Fibroblast of skin of back (primary cell): ENCODE measurements around the gene CRADD.
"Not testable (repeated sequence)": the region's sequence is repeated elsewhere in the genome, so short reads cannot be mapped to it uniquely, and the experiment has no call there.

Experiments
- DNase-seq: peaks from one replicate; pipeline ENCODE4 v3.0.0-alpha.2; 2013

Gene CRADD

DNA sequence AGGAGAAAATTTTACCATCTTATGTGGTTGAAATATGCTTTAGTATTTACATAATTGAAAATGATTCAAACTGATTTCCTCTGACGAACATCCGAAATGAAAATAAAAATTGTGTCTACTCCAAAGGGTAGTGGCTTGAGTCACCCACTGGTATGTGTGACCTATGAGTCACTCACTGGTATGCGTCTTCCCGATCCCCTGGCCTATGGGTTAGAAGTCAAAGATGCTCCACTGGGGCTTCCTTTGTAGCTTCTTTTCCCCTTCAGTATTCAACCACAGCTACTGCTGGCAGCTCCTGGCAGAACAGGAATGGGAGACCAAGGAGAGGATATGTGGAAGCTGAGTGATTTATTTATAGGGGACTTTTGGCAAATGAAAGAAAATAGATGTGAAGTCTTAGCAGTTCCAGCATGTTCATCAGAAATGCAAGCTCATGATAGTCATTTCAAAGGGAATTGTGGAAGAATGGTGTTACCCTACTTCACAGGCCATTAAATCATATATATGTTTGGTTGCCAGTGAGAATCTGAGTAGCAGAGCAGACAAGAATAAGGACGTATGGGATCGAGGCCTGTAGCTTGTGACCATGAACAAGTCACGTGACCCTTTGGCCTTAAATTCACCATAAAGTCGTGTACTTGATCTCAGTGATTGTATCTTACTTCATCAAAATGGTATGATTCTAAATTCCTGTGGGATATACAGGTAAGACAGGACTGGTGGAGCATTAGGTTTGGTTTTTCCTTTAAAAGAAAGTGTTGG is 108.3 kb downstream of the CRADD start:
- peak; percentile 99 for DNase-seq

DNA sequence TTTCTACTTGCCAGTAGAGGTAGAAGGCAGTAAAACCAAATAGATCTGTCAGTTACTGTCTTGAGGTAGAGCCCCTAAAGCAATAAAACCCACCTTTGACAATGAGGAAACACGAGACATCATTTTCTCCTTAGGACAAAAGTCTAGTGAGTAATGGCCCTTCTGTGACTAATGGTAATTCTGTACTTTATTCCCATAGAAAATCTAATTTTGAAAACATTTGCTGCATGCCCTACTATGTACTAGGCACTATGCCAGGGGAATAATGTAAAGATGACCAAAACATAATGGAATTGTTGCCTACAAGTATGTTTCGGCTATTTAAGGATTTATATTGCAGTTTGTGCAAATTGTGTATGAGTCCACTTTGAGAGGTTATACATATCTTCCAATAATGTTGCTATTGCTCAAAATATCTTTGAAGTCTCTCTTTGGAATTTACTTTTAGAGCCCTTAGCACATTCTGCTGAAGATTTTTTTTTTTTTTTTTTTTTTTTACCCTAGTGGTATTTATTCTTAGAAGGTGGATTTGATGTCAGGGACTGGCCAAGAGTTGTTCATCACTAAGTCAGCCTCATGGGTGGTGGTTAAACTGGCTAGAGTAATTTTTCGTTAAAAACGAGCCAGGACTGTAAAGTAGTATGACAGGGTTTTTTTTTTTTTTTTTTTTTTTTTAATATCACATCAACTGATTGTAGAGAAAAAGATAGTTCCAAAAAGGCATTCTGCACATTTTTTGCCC is 109.7 kb downstream of the CRADD start:
- DNase-seq, result peak; percentile 88

GRCh38 chr12:93788853-93789252 is 111.7 kb downstream of the CRADD start:
- no peak for DNase-seq

DNA sequence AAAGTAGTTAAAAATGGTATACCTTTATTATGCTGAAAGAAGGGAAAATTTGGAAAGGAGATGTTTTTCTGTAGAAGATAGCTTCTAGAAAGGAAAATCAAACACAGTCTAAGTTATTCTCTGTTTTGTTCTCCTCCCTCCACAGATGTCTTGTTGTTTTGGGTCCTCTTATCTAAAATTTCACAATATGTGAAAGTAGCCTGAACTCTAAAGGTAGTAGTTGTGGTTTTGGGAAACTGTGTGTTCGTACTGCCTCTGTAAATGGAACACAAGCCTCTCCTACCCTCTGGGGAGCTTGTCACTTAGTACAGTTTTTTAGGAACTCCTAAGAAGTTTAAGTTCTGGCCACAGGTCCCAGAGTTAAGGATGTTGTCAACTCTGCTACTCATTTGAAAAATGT is 112.6 kb downstream of the CRADD start:
- no peak for DNase-seq

GRCh38 chr12:93790472-93791152 is 113.4 kb downstream of the CRADD start:
- peak; percentile 93 for DNase-seq

DNA sequence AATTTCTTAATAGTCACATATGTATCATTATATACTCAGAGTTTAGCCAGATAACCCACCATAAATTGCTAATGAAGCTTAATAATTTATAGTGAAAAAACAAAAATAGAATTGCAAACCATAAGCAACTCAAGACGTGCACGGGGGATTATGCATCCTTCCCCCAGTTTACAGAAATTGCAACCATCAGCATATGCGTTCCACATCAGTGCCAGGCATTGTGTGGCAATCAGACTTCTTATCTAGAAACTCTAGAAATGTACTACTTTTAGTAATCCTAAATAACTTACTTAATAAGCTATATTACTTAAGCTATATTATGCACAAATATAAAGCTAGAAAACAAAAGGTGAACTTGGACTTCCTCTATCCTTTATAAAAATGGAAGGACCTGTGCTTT is 115.8 kb downstream of the CRADD start:
- no peak for DNase-seq

GRCh38 chr12:93793983-93794382 is 116.8 kb downstream of the CRADD start:
- DNase-seq, result no peak

DNA sequence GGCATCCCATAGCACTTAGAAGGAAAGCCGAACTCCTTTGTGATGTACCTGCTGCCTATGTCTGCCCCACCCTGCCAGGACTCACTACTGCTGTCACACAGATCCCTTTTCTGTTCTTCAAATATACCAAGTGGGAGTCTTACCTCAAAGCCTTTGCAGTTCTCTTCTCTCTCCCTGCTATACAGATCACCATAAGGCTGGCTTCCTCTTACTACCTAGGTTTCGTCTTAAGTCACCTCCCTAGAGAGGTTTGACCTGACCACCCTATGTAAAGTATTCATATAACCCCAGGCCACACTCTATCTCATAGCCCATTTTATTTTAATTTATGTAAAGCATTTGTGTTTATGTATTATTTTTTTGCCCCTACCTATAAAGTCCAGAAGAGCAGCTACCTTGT is 117.6 kb downstream of the CRADD start:
- DNase-seq, result no peak

GRCh38 chr12:93795352-93795751 is 118.2 kb downstream of the CRADD start:
- no peak for DNase-seq

DNA sequence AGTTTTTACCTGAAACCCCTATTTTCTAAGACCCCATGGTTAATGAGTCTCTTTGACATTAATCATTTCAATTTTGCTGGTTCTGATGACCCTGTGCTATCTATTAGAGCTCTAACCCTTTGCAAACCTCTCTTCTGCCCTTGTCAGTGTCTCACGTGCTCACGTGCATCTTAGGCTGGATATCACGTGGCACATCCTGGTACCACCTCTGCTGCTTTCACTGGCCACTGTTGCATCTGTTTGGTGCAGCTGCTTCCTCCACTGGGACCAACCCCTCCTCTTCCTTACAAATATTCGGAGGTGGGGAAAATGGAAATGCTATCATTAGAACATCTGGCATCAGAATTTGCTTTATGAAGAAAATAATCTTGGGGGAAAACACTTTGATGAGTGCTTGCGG is 119.6 kb downstream of the CRADD start:
- DNase-seq, result no peak

DNA sequence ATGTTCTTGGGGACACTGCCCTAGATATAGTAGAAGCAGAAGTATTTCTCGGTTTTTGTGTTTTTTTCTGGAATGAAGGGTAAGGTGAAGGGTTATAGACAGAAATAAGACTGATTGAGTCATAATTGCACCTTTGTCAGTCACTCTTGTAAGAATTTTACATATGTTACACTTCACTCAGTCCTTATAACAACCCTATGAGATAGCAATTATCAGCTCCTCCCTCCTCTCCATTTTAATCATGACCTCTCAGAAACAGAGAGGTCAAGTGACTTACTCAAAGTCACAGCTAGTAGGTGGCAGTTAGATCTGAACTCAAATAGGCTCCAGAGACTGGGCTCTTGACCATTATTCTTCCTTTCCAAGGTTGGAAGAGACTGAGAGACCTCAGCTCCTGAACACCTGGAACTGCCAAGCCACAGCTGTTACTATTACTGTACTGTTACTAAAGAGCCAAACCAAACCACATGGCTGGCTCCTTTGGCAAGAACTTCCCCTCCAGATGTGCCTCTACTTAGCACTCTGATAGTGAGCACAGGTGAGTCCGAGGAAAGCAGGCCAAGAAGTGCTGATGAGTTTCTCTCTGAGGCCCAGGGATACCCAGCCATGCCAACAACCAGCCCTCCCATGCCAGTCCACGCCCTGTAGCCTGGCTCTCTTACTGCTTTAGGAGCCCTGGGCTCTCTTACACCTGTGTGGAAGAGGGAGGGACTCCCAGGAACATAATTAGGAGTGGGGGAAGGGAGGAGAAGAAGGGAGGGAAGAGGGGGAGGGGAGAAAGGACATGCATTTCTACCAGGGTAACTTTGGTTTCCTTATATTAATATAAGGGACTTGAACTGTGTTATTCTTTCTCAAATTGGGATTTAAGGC is 121.3 kb downstream of the CRADD start:
- no peak for DNase-seq

DNA sequence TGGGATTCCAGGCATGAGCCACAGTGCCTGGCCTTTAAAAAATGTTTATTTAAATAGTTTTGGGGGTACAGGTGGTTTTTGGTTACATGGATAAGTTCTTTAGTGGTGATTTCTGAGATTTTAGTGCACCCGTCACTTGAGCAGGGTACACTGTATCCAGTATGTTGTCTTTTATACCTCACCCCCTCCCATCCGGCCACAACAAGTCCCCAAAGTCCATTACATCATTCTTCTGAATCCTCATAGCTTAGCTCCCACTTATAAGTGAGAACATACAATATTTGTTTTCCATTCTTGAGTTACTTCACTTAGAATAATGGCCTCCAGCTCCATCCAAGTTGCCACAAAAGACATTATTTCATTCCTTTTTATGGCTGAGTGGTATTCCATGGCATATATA is 124.5 kb downstream of the CRADD start:
- not testable (repeated sequence) for DNase-seq

GRCh38 chr12:93802293-93802692 is 125.1 kb downstream of the CRADD start:
- no peak for DNase-seq

DNA sequence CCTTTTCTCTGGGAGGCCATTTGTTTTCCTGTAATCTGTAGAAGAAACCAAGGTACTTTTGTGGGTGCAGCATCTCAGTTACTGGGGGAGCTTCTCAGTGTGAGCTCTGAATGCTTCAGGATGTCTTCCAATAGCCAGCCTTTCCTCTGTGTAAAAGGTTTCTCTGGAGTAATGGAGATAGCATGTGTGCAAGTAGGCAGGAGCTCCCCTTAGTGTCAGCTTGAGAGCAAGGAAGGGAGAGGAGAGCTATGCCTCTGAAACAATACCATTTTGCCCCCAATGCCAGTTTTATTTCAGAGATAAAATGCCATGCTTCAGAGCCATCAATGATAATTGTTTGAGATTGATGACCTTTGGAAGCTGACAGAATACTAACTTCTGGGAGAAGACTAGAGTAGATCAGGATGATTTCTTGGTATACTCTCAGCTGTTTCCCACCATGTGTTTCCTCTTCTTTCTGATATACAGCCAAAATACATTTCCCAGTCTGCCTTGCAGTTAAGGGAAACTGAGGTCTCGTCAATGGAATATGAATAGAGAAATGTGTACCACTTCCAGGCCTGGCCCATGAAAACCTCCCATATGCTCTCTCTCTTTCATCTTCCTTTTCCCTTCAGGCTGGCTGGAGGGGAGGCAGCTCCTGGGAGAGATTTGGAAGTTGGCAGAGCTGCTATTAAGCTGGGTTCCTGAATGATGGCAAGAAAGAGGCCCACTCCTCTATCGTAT is 125.7 kb downstream of the CRADD start:
- no peak for DNase-seq

DNA sequence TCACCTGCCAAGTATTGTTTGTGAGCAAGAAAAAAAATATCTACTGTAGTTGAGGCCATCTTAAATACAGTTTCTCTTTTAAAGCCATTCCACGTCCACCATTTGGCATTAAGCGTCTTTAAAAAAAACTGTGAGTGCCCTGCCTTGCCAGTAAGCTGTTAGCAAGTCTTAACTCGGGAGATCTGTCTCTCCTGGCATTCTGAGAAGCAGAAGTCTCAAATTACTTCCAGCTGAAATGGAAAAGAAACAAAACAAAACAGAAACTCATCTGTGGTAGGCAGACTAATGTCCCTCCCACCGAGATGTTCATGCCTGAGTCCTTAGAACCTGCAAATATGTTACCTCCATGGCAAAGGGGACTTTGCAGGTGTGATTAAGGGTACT is 126.2 kb downstream of the CRADD start:
- peak; percentile 81 for DNase-seq

GRCh38 chr12:93804392-93805179 is 127.4 kb downstream of the CRADD start:
- no peak for DNase-seq

DNA sequence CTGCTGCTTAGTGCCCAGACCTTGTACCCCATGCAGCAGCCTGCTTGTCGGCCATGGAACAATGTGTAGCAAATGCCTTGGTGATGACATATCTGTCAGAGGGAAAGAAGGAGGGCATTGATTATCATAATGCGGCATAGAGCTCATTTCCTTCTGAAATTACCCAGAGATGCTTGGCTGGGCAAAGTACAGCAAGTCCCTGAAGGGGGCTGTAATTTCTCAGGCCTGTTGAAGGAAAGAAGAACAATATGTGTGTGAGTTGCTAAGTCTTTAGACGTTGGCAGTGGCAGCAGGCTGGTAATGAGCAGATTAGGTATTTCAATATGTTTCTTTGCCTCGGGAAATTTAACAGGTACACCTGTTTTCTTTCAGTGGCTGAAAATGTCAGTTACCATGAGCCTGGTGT is 128.6 kb downstream of the CRADD start:
- DNase-seq, result no peak

DNA sequence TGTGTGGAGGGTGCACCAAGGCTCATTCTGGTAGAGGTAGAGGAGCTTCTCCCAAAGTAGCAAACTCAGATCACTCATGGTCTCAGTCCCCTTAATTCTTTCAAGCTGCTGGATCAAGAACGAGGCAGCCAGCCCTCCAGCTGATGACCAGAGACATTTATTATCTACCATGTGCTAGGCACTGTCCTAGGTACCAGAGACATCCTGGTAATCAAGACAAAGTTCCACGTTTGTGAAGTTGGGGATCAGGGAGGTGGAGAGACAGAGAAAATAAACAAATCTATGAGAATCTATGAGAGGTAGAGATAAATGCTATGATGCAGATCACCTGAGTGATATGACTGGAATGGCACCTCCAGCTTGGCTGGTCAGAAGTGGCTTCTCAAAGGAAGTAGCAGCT is 130.2 kb downstream of the CRADD start:
- DNase-seq, result no peak

- DNase-seq, result no peak
Observed at GRCh38 chr12:93808169-93808899, 131.2 kb downstream of the CRADD start.

DNA sequence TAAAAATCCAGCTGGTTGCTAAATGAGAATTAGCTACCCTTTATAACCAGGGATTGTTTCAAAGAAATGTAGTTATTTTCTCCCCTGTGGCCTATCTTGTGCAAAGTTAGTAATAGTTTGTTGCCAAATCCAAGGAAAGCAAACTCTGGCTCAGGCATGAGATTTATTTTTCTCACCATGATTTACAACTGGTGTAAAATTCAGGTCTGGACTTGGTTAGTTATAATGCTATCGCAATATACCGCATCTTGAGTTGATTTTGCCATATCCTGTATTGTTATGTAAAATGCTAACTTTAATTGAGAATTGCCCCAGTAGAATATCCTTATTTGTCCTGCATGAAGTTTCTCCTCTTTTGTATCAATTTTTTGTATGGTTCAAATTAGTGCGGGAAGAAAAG is 135.5 kb downstream of the CRADD start:
- no peak for DNase-seq
